Measurements from ENCODE around the gene COMMD4. TPM values are rescaled to one million over a fixed set of nuclear protein-coding genes. Genes with fewer than 3 reads are reported as not detected.

Gene COMMD4
- total and polyA plus RNA-seq, 10 of the 15 experiments (the other 5 are each of a cell fraction or from before 2014, with no cell fraction given), result 14.5 to 118 (median 75.3) TPM

DNA sequence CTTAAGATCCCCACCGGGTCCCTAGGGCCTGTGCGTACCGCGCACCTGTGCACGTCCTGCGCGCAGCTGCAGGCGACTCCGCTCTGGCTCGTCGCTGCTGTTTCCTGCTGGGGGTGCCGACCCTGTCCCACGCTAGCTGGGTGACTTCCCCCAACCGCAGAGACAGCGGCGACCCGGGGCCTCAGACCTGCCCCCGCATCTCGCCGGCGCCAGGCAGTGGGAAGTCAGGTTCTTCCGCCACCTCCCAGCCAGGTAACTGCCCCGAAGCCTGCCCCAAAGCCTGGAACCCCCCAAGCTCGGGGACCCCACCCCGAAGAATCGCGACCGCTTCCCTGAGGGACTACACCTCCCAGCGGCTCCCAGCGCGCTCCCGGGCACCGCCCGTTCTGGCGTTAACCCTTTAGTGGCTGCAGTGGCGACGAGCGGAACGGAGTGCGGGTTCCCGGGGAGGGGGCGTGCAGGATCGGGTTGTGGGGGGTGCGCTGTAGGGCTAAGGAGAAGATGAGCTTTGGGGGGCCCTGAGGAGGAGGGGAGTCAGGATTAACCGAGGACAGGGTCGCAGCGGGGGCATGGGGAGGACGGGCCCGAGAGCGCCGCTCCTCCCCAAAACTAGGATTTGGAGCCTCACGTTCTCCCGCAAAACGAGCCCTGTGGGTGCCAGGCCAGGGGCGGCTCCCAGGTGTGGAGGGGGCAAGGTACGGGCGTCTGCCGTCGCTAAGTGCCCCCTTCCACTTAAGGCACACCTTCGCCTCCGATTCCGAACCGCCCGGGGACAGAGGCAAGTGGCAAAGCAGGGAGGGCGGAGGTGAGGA lies 11.6 kb downstream of the COMMD4 start:
- no TSS peak for BruUV-seq (replicated peaks)
- H3K27ac ChIP-seq (ENCODE audit: control insufficient read depth, insufficient read depth), result no peak overlapping the region
- H3K27me3 ChIP-seq (replicated peaks in 1 of 2; ENCODE audit: control insufficient read depth in 2 of 2, insufficient read depth in 2 of 2, low read length in 1 of 2), result peaks cover 4 to 11% of the 10 kb centered on the region in 2 experiments
- no peak for DNase-seq (ENCODE audit: low read depth, low spot score)
- H3K36me3 ChIP-seq (ENCODE audit: control insufficient read depth in 2 of 2, insufficient read depth in 2 of 2, low read length in 1 of 2), result no peaks in the 10 kb centered on the region
- peaks cover 23% of the 10 kb centered on the region for H3K4me1 ChIP-seq (ENCODE audit: control insufficient read depth, insufficient read depth, low read length)
- no peak for FAIRE-seq
- ATAC-seq, result peak; percentile 49
- peak overlapping the region; percentile 95 for H3K4me2 ChIP-seq (ENCODE audit: control insufficient read depth, insufficient read depth)
- peak overlapping the region; percentile 66 for H3K4me3 ChIP-seq
- ChIA-PET SMC1A (ENCODE audit: uncharacterized antibody, unreplicated experiment) (no interaction called here), CTCF (no interaction called here), POLR2A (no interaction called here), RAD21 (ENCODE audit: unreplicated experiment) (no interaction called here)
- peak overlapping the region; percentile 35; the same call in 1 of the 2 replicates for H3K9ac ChIP-seq (ENCODE audit: control insufficient read depth, insufficient read depth, low read length)
- intact Hi-C loops (cut with micrococcal nuclease; ENCODE audit: unreplicated experiment) (no loop called here), in situ Hi-C loops (cut with MboI) (no loop called here)
- H2AFZ ChIP-seq (ENCODE audit: control insufficient read depth, low read depth, low read length), result peak overlapping the region; percentile 69
- WGBS (ENCODE audit: insufficient coverage, insufficient replicate concordance, low lambda C conversion rate, missing lambda C conversion rate), result 4% methylated on average over 54 of the region's 65 CpGs
- peaks cover 15% of the 10 kb centered on the region; the same call in 2 of the 3 replicates for H3K9me3 ChIP-seq (replicated peaks; ENCODE audit: control insufficient read depth, insufficient read depth, low read length)
- no peaks in the 10 kb centered on the region for H3K79me2 ChIP-seq (ENCODE audit: control insufficient read depth, insufficient read depth, low read length)
- no peaks in the 10 kb centered on the region for H4K20me1 ChIP-seq (ENCODE audit: control insufficient read depth, insufficient read depth)
- no peak for TF ChIP-seq ATF7 (IDR thresholded peaks at IDR 0.05; ENCODE audit: low read depth)
- no peak for TF ChIP-seq BRCA1 (IDR thresholded peaks at IDR 0.05; ENCODE audit: low read depth, low read length)
- TF ChIP-seq, protein P1, sequence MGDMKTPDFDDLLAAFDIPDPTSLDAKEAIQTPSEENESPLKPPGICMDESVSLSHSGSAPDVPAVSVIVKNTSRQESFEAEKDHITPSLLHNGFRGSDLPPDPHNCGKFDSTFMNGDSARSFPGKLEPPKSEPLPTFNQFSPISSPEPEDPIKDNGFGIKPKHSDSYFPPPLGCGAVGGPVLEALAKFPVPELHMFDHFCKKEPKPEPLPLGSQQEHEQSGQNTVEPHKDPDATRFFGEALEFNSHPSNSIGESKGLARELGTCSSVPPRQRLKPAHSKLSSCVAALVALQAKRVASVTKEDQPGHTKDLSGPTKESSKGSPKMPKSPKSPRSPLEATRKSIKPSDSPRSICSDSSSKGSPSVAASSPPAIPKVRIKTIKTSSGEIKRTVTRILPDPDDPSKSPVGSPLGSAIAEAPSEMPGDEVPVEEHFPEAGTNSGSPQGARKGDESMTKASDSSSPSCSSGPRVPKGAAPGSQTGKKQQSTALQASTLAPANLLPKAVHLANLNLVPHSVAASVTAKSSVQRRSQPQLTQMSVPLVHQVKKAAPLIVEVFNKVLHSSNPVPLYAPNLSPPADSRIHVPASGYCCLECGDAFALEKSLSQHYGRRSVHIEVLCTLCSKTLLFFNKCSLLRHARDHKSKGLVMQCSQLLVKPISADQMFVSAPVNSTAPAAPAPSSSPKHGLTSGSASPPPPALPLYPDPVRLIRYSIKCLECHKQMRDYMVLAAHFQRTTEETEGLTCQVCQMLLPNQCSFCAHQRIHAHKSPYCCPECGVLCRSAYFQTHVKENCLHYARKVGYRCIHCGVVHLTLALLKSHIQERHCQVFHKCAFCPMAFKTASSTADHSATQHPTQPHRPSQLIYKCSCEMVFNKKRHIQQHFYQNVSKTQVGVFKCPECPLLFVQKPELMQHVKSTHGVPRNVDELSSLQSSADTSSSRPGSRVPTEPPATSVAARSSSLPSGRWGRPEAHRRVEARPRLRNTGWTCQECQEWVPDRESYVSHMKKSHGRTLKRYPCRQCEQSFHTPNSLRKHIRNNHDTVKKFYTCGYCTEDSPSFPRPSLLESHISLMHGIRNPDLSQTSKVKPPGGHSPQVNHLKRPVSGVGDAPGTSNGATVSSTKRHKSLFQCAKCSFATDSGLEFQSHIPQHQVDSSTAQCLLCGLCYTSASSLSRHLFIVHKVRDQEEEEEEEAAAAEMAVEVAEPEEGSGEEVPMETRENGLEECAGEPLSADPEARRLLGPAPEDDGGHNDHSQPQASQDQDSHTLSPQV (IDR thresholded peaks at IDR 0.05), result no peak
- TF ChIP-seq CEBPB (IDR thresholded peaks at IDR 0.05; ENCODE audit: borderline replicate concordance in 1 of 2, low read depth in 2 of 2, low read length in 2 of 2), result no peak
- TF ChIP-seq HDAC6 (IDR thresholded peaks at IDR 0.05; ENCODE audit: unreplicated experiment), result no peak
- peak; percentile 40; the same call in 1 of the 2 replicates for TF ChIP-seq CREB1 (IDR thresholded peaks at IDR 0.05; ENCODE audit: low read depth)
- no peak for TF ChIP-seq SIN3A (IDR thresholded peaks at IDR 0.05; ENCODE audit: low read depth, low read length)
- TF ChIP-seq KAT2A (conservative IDR thresholded peaks at IDR 0.05; ENCODE audit: control insufficient read depth, low read depth, low read length), result no peak
- peak; percentile 30; the same call in 1 of the 2 replicates for TF ChIP-seq HCFC1 (IDR thresholded peaks at IDR 0.05; ENCODE audit: low read length)
- TF ChIP-seq ZNF274 (IDR thresholded peaks at IDR 0.05; ENCODE audit: insufficient read depth, insufficient read length), result no peak
- no peak for TF ChIP-seq MTA3 (IDR thresholded peaks at IDR 0.05; ENCODE audit: borderline replicate concordance, low read length)
- TF ChIP-seq JUND (IDR thresholded peaks at IDR 0.05; ENCODE audit: low read depth, low read length), result no peak
- TF ChIP-seq ZSCAN29 (IDR thresholded peaks at IDR 0.05), result no peak
- TF ChIP-seq, protein P2, sequence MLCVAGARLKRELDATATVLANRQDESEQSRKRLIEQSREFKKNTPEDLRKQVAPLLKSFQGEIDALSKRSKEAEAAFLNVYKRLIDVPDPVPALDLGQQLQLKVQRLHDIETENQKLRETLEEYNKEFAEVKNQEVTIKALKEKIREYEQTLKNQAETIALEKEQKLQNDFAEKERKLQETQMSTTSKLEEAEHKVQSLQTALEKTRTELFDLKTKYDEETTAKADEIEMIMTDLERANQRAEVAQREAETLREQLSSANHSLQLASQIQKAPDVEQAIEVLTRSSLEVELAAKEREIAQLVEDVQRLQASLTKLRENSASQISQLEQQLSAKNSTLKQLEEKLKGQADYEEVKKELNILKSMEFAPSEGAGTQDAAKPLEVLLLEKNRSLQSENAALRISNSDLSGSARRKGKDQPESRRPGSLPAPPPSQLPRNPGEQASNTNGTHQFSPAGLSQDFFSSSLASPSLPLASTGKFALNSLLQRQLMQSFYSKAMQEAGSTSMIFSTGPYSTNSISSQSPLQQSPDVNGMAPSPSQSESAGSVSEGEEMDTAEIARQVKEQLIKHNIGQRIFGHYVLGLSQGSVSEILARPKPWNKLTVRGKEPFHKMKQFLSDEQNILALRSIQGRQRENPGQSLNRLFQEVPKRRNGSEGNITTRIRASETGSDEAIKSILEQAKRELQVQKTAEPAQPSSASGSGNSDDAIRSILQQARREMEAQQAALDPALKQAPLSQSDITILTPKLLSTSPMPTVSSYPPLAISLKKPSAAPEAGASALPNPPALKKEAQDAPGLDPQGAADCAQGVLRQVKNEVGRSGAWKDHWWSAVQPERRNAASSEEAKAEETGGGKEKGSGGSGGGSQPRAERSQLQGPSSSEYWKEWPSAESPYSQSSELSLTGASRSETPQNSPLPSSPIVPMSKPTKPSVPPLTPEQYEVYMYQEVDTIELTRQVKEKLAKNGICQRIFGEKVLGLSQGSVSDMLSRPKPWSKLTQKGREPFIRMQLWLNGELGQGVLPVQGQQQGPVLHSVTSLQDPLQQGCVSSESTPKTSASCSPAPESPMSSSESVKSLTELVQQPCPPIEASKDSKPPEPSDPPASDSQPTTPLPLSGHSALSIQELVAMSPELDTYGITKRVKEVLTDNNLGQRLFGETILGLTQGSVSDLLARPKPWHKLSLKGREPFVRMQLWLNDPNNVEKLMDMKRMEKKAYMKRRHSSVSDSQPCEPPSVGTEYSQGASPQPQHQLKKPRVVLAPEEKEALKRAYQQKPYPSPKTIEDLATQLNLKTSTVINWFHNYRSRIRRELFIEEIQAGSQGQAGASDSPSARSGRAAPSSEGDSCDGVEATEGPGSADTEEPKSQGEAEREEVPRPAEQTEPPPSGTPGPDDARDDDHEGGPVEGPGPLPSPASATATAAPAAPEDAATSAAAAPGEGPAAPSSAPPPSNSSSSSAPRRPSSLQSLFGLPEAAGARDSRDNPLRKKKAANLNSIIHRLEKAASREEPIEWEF (IDR thresholded peaks at IDR 0.05; ENCODE audit: insufficient replicate concordance, low read depth, low read length), result no peak
- no peak for TF ChIP-seq SPI1 (IDR thresholded peaks at IDR 0.05; ENCODE audit: borderline replicate concordance, insufficient read depth, low read depth, low read length)
- no peak for TF ChIP-seq ZNF24 (IDR thresholded peaks at IDR 0.05)

All from GM12878 (cell line).